ENCODE measurements around the gene POGK. TPM values are rescaled to one million over a fixed set of nuclear protein-coding genes. Genes with fewer than 3 reads are reported as not detected.

Gene POGK
- total RNA-seq, 1 donor from 2014 or later, result 60.3 TPM

- Mint-ChIP-seq H3K27ac (ENCODE audit: unreplicated experiment) (no peak overlapping the region), H3K9me3 (ENCODE audit: unreplicated experiment) (no peaks in the 10 kb centered on the region), H3K4me3 (ENCODE audit: unreplicated experiment) (no peak overlapping the region), H3K27me3 (ENCODE audit: unreplicated experiment) (no peaks in the 10 kb centered on the region), H3K36me3 (ENCODE audit: unreplicated experiment) (no peaks in the 10 kb centered on the region), H3K4me1 (ENCODE audit: low read depth, unreplicated experiment) (no peaks in the 10 kb centered on the region)
- TF ChIP-seq CTCF (IDR thresholded peaks at IDR 0.05; ENCODE audit: partially characterized antibody, unreplicated experiment), result no peak
- no peak for DNase-seq
Measured at GRCh38 chr1:166855558-166855957, 16.3 kb downstream of the POGK start.

GRCh38 chr1:166857995-166858394 lies 18.7 kb downstream of the POGK start:
- no peak for DNase-seq
- no peaks in the 10 kb centered on the region for H3K4me1 Mint-ChIP-seq (ENCODE audit: low read depth, unreplicated experiment)
- H3K27ac Mint-ChIP-seq (ENCODE audit: unreplicated experiment), result no peak overlapping the region
- no peaks in the 10 kb centered on the region for H3K27me3 Mint-ChIP-seq (ENCODE audit: unreplicated experiment)
- no peaks in the 10 kb centered on the region for H3K36me3 Mint-ChIP-seq (ENCODE audit: unreplicated experiment)
- no peak overlapping the region for H3K4me3 Mint-ChIP-seq (ENCODE audit: unreplicated experiment)
- TF ChIP-seq CTCF (IDR thresholded peaks at IDR 0.05; ENCODE audit: partially characterized antibody, unreplicated experiment), result no peak
- H3K9me3 Mint-ChIP-seq (ENCODE audit: unreplicated experiment), result no peaks in the 10 kb centered on the region

GRCh38 chr1:166858726-166859419 lies 19.6 kb downstream of the POGK start:
- no peaks in the 10 kb centered on the region for H3K4me1 Mint-ChIP-seq (ENCODE audit: low read depth, unreplicated experiment)
- no peak overlapping the region for H3K27ac Mint-ChIP-seq (ENCODE audit: unreplicated experiment)
- H3K27me3 Mint-ChIP-seq (ENCODE audit: unreplicated experiment), result no peaks in the 10 kb centered on the region
- no peaks in the 10 kb centered on the region for H3K36me3 Mint-ChIP-seq (ENCODE audit: unreplicated experiment)
- DNase-seq, result no peak
- no peak overlapping the region for H3K4me3 Mint-ChIP-seq (ENCODE audit: unreplicated experiment)
- H3K9me3 Mint-ChIP-seq (ENCODE audit: unreplicated experiment), result no peaks in the 10 kb centered on the region
- no peak for TF ChIP-seq CTCF (IDR thresholded peaks at IDR 0.05; ENCODE audit: partially characterized antibody, unreplicated experiment)

GRCh38 chr1:166859597-166859996 lies 20.3 kb downstream of the POGK start:
- Mint-ChIP-seq H3K27me3 (ENCODE audit: unreplicated experiment) (no peaks in the 10 kb centered on the region), H3K4me3 (ENCODE audit: unreplicated experiment) (no peak overlapping the region), H3K9me3 (ENCODE audit: unreplicated experiment) (no peaks in the 10 kb centered on the region), H3K36me3 (ENCODE audit: unreplicated experiment) (no peaks in the 10 kb centered on the region), H3K4me1 (ENCODE audit: low read depth, unreplicated experiment) (no peaks in the 10 kb centered on the region), H3K27ac (ENCODE audit: unreplicated experiment) (no peak overlapping the region)
- no peak for TF ChIP-seq CTCF (IDR thresholded peaks at IDR 0.05; ENCODE audit: partially characterized antibody, unreplicated experiment)
- no peak for DNase-seq

- Mint-ChIP-seq H3K27ac (ENCODE audit: unreplicated experiment) (no peak overlapping the region), H3K4me3 (ENCODE audit: unreplicated experiment) (no peak overlapping the region), H3K4me1 (ENCODE audit: low read depth, unreplicated experiment) (no peaks in the 10 kb centered on the region), H3K36me3 (ENCODE audit: unreplicated experiment) (no peaks in the 10 kb centered on the region), H3K9me3 (ENCODE audit: unreplicated experiment) (no peaks in the 10 kb centered on the region), H3K27me3 (ENCODE audit: unreplicated experiment) (no peaks in the 10 kb centered on the region)
- DNase-seq, result no peak
- TF ChIP-seq CTCF (IDR thresholded peaks at IDR 0.05; ENCODE audit: partially characterized antibody, unreplicated experiment), result no peak
Measured at GRCh38 chr1:166865926-166866325, 26.7 kb downstream of the POGK start.
